ENCODE data around the gene KLRC3. TPM values are rescaled to one million over a fixed set of nuclear protein-coding genes. Genes with fewer than 3 reads are reported as not detected.

The KLRC3 gene
- total and polyA plus RNA-seq, 2 of the 13 experiments (the other 11 are each of a cell fraction or from before 2014, with no cell fraction given), result not detected

DNA sequence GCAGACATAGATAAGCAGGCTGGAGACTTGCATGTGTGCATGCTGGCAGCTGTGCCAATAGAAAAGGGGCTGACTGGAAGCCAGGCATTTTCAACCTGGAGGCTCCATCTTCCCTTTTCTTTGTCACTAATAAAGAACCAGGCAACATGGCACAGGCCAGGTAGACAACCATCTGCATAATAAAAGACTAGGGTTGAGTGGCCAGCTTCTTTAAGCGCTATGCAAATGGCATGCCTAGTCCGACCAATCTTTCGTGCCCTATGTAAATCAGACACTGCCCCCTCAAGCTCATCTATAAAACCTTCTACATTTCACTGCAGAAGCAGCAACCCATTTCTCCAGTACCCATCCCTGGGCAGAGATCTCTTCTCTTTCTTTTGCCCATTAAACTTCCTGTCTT lies 37.4 kb upstream of the KLRC3 start:
- H3K9me3 ChIP-seq (ENCODE audit: low read length), result peaks cover 12% of the 10 kb centered on the region; the same call in 1 of the 2 replicates
- no peak overlapping the region for H2AFZ ChIP-seq (ENCODE audit: low read length)
- intact Hi-C loops (cut with micrococcal nuclease; ENCODE audit: unreplicated experiment) (no loop called here), in situ Hi-C loops (cut with HindIII; ENCODE audit: extremely low pct_ligation_motif_present, low pct_unique_long_range_greater_than_20kb) (no loop called here)
- no peak overlapping the region for H3K4me3 ChIP-seq (replicated peaks in 1 of 3; ENCODE audit: insufficient read depth in 1 of 3, low read depth in 2 of 3, low read length in 3 of 3)
- BruUV-seq (replicated peaks), result no TSS peak
- no peak overlapping the region for H3K4me2 ChIP-seq (ENCODE audit: low read depth, low read length)
- no peaks in the 10 kb centered on the region for H4K20me1 ChIP-seq (ENCODE audit: insufficient read depth, low read length)
- no peaks in the 10 kb centered on the region for H3K36me3 ChIP-seq (replicated peaks in 1 of 2; ENCODE audit: control insufficient read depth in 1 of 2, insufficient read depth in 2 of 2, low read length in 2 of 2)
- ATAC-seq, result no peak
- TF ChIP-seq, protein P1, sequence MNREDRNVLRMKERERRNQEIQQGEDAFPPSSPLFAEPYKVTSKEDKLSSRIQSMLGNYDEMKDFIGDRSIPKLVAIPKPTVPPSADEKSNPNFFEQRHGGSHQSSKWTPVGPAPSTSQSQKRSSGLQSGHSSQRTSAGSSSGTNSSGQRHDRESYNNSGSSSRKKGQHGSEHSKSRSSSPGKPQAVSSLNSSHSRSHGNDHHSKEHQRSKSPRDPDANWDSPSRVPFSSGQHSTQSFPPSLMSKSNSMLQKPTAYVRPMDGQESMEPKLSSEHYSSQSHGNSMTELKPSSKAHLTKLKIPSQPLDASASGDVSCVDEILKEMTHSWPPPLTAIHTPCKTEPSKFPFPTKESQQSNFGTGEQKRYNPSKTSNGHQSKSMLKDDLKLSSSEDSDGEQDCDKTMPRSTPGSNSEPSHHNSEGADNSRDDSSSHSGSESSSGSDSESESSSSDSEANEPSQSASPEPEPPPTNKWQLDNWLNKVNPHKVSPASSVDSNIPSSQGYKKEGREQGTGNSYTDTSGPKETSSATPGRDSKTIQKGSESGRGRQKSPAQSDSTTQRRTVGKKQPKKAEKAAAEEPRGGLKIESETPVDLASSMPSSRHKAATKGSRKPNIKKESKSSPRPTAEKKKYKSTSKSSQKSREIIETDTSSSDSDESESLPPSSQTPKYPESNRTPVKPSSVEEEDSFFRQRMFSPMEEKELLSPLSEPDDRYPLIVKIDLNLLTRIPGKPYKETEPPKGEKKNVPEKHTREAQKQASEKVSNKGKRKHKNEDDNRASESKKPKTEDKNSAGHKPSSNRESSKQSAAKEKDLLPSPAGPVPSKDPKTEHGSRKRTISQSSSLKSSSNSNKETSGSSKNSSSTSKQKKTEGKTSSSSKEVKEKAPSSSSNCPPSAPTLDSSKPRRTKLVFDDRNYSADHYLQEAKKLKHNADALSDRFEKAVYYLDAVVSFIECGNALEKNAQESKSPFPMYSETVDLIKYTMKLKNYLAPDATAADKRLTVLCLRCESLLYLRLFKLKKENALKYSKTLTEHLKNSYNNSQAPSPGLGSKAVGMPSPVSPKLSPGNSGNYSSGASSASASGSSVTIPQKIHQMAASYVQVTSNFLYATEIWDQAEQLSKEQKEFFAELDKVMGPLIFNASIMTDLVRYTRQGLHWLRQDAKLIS (CRISPR knock-in tag; IDR thresholded peaks at IDR 0.05), result no peak
- TF ChIP-seq, protein P2, sequence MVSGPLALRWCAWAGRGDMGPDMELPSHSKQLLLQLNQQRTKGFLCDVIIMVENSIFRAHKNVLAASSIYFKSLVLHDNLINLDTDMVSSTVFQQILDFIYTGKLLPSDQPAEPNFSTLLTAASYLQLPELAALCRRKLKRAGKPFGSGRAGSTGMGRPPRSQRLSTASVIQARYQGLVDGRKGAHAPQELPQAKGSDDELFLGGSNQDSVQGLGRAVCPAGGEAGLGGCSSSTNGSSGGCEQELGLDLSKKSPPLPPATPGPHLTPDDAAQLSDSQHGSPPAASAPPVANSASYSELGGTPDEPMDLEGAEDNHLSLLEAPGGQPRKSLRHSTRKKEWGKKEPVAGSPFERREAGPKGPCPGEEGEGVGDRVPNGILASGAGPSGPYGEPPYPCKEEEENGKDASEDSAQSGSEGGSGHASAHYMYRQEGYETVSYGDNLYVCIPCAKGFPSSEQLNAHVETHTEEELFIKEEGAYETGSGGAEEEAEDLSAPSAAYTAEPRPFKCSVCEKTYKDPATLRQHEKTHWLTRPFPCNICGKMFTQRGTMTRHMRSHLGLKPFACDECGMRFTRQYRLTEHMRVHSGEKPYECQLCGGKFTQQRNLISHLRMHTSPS (CRISPR knock-in tag; IDR thresholded peaks at IDR 0.05; ENCODE audit: low read depth), result no peak
- TF ChIP-seq ZSCAN21 (CRISPR knock-in tag; IDR thresholded peaks at IDR 0.05; ENCODE audit: borderline replicate concordance), result no peak
- TF ChIP-seq, protein P3, sequence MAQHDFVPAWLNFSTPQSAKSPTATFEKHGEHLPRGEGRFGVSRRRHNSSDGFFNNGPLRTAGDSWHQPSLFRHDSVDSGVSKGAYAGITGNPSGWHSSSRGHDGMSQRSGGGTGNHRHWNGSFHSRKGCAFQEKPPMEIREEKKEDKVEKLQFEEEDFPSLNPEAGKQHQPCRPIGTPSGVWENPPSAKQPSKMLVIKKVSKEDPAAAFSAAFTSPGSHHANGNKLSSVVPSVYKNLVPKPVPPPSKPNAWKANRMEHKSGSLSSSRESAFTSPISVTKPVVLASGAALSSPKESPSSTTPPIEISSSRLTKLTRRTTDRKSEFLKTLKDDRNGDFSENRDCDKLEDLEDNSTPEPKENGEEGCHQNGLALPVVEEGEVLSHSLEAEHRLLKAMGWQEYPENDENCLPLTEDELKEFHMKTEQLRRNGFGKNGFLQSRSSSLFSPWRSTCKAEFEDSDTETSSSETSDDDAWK (CRISPR knock-in tag; IDR thresholded peaks at IDR 0.05), result no peak
- TF ChIP-seq CHCHD3 (CRISPR knock-in tag; IDR thresholded peaks at IDR 0.05), result no peak
- TF ChIP-seq, protein P4, sequence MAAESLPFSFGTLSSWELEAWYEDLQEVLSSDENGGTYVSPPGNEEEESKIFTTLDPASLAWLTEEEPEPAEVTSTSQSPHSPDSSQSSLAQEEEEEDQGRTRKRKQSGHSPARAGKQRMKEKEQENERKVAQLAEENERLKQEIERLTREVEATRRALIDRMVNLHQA (CRISPR knock-in tag; IDR thresholded peaks at IDR 0.05), result no peak
- no peak for TF ChIP-seq BHLHE40 (IDR thresholded peaks at IDR 0.05; ENCODE audit: low read length)
- TF ChIP-seq NCOA1 (CRISPR knock-in tag; IDR thresholded peaks at IDR 0.05), result no peak
- no peak for TF ChIP-seq ZNF138 (CRISPR knock-in tag; IDR thresholded peaks at IDR 0.05; ENCODE audit: low read depth)
- TF ChIP-seq, protein P5, sequence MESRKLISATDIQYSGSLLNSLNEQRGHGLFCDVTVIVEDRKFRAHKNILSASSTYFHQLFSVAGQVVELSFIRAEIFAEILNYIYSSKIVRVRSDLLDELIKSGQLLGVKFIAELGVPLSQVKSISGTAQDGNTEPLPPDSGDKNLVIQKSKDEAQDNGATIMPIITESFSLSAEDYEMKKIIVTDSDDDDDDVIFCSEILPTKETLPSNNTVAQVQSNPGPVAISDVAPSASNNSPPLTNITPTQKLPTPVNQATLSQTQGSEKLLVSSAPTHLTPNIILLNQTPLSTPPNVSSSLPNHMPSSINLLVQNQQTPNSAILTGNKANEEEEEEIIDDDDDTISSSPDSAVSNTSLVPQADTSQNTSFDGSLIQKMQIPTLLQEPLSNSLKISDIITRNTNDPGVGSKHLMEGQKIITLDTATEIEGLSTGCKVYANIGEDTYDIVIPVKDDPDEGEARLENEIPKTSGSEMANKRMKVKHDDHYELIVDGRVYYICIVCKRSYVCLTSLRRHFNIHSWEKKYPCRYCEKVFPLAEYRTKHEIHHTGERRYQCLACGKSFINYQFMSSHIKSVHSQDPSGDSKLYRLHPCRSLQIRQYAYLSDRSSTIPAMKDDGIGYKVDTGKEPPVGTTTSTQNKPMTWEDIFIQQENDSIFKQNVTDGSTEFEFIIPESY (CRISPR knock-in tag; IDR thresholded peaks at IDR 0.05), result no peak
- TF ChIP-seq PITX1 (CRISPR knock-in tag; IDR thresholded peaks at IDR 0.05), result no peak
- whole genome bisulfite sequencing (ENCODE audit: low lambda C conversion rate), result 30% methylated on average over 3 of the region's 3 CpGs
- H3K27ac ChIP-seq (ENCODE audit: extremely low read length, insufficient read depth, low read length), result no peak overlapping the region
- no peak for DNase-seq (ENCODE audit: low spot score)
- ChIA-PET POLR2A (no interaction called here), CTCF (ENCODE audit: low intra/inter-chr PET ratio, low total read pairs) (no interaction called here)
- FAIRE-seq, result no peak
- H3K27me3 ChIP-seq (ENCODE audit: control insufficient read depth in 1 of 2, insufficient read depth in 2 of 2, low read length in 2 of 2), result no peaks in the 10 kb centered on the region
- no peaks in the 10 kb centered on the region for H3K79me2 ChIP-seq (ENCODE audit: insufficient read depth, low read length)
- H3K4me1 ChIP-seq (ENCODE audit: insufficient read depth, low read length), result no peaks in the 10 kb centered on the region
- H3K9ac ChIP-seq (ENCODE audit: insufficient read depth, low read depth, low read length), result no peak overlapping the region

Measured in HepG2 (cell line).